HL-60/S4 treated with phorbol 12-myristate 13-acetate at 8.2 ng/mL for 4 days and 3 days (cell line): ENCODE data around the gene SGF29.
"Not testable (repeated sequence)": the region's sequence is repeated elsewhere in the genome, so short reads cannot be mapped to it uniquely, and the experiment has no call there.

ENCODE experiments used
- in situ Hi-C: fragments of 300-500 bp; cut with MboI; formaldehyde crosslinking; loops from 2 replicates; pipeline ENCODE4 v1.15.0; 2022; ENCODE audit warnings: low sequenced_read_pairs

The SGF29 gene

DNA sequence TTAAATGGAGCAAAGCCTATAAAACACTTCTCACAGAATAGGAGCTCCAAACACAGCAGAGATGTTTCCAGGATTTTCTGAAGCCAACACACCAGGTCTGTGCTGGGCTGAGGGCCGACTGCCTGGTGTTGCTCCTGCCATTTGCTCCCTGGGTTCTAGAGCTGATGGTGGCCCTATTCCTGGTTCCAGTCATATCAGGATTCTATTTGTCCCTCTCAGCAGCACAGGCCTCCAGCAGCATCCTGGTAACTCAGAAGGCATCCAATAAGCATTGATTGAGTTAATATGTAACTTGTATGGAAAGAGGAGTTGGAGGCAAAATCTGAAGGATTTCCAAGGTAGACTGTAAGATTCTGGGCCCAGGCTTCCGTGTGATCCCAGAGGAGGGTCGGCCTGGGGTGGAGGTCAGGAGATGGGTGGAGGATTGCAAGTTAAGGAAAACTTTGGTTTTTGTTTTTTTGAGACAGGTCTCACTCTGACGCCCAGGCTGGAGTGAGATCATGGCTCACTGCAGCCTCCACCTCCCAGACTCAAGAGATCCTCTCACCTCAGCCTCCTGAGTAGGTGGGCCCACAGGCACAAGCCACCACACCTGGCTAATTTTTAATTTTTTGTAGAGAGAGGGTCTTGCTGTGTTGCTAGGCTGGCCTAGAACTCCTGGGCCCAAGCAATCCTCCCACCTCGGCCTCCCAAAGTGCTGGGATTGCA, 20.6 kb upstream of the SGF29 start:
- in situ Hi-C loops = no loop called here

DNA sequence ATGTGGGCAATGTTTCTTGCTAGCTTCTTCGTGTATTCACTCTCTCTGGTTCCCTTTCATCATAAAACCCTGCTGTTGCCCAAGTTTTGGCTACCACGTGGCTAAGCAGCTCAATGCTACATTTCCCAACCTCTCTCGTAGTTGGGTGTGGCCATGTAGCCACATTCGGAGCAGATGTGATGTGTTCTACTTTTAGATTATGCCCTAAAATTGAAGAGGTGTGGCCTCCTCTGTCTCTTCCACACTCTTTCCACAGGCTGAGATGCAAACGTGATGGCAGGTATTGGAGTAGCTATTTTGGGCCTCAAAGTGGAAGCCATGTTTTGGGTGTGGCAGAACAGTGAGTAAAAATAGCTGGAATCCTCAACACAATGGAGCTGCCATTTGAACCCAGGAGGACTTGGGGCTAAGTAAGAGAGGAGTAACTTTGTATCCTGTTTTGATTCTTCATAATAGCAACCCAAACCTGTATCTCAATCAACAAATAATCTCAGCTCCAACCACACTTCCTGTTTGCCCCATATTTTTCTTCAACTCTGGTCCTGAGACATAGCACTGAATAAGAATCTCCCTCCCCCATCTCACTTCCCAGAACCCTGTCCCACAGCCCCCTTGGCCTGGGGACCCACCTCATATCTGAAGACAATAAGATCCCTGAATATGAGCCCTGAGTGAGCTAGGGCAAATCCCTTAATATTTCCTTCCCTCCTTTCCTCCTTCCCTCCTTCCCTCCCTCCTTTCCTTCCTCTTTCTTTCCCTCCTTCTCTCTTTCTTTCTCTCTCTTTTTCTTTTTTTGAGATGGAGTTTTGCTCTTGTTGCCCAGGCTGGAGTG, 19.0 kb upstream of the SGF29 start:
- in situ Hi-C loops = no loop called here

DNA sequence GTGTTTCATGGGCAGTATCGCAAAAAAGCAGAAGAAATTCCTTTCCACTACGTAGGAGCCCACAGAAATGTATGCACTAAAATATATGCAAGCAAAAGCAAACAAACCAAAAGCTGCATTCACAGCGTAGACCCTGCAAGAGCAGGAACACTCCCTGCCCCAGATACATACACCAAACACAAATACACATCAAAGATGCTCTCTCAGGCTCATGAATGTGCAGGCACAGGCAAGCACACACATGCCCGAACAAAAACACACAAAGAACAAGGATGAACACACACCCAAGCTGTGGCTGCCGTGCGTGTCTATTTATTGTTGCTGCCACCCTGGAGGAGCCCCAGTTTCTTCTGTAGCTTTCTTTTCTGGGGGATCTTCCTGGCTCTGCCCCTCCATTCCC, 16.6 kb upstream of the SGF29 start:
- in situ Hi-C loops = no loop called here

DNA sequence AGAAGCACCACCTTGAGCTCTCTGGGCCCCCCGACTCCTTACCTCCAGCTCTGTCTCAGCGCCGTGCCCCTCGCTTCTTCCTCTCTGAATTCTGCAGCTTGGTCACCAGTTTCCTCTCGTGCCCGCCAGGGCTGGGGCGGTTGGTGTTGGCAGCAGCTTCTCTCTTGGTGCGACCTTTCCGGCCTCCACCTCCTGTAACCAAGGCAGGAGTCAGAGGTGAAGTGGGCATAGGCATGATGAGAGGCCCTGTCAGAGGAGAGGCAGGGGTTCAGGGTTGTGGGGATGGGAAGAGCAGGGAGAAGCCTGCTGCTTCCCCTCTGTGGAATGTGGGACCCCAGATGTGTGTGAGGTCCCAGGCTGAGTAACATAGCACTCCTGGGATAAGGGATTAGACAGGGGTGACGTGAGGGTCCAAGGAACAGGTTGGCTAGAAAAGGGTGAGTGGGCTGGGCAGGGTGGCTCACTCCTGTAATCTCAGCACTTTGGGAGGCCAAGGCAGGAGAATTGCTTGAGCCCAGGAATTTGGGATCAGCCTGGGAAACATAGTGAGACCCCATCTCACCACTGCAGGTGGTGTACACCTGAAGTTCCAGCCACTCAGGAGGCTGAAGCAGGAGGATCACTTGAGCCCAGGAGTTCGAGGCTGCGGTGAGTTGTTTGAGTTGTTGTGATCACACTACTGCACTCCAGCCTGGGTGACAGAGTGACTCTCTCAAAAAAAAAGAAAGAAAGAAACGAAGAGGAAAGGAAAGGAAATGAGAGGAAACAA, 15.6 kb upstream of the SGF29 start:
- in situ Hi-C loops = no loop called here

DNA sequence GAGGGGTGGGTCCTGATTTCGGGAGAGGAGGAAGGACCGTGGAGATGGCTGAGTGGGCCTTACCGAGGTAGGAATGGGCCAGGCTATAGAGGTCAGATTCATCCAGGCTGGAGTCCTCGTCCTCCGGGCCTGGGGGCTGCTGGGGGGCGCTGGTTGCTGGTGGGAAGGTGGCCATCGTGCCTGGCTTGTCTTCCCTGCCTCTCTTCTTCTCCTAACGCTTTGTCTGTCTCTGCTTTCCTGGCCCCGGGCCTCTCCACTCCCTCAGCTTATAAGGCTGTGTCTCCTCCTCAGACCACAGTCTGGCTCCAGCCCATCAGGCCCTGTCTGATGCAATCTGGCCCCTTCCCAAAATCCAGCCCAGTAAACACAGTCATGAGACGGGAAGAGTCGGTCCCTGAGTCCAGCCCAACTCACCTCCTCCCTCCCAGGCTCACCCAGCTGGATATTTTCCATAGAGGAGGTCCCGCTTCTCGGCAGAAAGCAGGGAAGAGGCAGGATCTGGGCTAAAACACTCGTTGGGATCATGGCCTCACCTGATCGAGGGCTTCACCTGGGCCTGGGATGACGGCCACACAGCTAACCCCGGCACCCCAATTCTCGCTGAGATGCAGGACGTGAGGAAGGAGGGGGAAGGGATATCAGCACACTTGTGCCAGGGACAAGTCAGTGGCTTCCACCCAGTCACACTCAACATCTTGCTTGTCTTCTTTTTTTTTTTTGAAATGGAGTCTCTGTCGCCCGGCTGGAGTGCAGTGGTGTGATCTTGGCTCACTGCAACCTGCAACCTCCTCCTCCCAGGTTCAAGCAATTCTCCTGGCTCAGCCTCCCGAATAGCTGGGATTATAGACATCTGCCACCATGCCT, 14.8 kb upstream of the SGF29 start, which contains the start of gene NUPR1:
TSS of gene NUPR1 (minus strand) at position 242 of the 864 bp plus-strand sequence. CDS start at position 175, 67 bp downstream.
- in situ Hi-C loops = no loop called here

DNA sequence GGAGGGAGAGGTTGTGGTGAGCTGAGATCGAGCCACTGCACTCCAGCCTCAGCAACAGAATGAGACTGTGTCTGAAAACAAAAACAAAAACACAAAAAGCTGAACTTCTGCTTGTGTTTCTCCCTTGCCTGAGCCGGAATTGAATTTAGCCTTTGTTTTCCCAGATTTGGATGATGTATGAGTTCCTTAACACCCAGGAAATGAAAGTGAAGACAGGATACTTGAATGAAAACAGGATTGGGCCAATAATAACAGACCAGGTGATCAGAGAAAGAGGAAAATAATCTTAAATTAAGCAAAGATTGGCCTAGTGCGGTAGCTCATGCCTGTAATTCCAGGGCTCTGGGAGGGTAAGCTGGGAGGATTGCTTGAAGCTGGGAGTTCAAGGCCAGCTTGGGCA, 13.4 kb upstream of the SGF29 start:
- in situ Hi-C loops = no loop called here

DNA sequence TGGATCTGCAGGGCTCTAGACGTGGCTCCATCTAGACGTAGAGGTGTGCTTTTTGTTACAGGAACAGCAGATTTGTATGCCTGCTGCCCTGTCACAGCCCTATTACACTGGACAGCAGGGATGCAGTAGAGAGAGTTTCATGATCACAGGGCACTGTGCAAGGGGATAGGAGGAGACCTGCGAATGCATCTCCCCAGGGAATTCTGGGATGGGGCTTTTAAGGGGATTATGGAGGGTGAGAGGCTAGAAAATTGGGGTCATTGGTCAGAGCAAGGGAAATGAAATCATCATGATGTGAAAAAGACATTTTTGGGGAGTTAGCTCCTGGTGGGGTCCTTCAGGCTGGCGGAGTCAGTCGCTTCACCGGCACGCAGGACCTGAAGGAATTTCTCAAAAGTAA, 11.1 kb upstream of the SGF29 start:
- in situ Hi-C loops = no loop called here

DNA sequence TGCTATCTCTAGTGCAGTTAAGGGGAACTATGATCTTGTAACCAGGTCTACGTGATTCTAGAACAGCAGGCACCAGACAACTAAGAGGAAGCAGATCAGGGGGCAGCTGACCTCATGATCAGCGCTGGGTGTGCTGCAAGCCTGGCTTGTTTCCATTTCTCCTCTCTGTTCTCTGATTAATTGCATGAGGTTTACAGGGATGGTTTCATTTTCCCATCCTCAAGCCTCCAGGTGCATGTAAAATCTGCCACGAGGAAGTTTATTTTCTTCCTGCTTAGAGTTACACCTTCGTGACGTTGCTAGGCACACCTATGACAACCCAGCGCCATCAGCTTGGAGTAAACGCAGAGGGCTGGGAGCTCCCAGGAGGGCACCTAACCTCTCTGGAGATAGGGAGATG, 10.6 kb upstream of the SGF29 start:
- in situ Hi-C loops = no loop called here

DNA sequence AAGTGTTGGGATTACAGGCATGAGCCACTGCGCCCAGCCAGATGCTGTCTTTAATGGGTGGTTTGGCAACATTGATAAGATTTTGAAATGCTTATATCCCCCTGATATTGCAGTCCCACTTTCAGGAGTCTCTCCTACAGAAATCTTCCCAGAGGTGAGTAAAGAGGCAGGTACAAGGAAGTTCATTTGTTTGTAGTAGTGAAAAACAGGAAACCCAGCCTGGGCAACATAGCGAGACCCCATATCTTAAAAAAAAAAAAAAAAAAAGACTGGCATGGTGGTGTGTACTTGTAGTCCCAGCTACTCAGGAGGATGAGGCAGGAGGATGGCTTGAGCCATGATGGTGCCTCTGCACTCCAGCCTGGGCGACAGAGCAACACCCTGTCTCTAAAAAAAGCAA, 8.7 kb upstream of the SGF29 start:
- in situ Hi-C loops = no loop called here

DNA sequence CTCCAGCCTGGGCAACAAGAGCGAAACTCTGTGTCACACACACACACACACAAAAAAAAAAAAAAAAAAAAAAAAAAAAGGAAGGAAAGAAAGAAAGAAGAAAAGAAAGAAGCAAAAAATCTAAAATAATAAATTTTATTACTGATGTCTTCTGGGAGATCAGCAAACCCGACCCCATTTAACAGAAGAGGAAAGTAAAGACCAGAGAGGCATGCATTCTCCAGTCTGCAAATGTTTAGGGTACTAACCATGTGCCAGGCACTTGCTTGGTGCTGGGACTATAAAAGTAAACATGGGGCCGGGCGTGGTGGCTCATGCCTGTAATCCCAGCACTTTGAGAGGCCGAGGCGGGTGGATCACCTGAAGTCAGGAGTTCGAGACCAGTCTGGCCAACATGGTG, 7.8 kb upstream of the SGF29 start:
- in situ Hi-C loops = not testable (repeated sequence)

DNA sequence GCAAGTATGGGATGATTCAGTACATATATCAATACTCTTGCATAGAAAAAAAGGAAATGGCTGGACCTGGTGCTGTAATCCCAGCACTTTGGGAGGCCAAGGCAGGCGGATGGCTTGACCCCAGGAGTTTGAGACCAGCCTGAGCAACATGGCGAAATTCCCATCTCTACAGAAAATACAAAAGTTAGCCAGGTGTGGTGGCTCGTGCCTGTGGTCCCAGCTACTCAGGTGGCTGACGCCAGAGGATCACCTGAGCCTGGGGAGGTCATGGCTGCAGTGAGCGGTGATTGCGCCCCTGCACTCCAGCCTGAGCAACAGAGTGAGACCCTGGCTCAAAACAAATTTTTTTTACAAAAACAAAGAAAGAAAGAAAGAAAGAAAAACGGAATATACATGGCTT, 7.1 kb upstream of the SGF29 start:
- in situ Hi-C loops = no loop called here

DNA sequence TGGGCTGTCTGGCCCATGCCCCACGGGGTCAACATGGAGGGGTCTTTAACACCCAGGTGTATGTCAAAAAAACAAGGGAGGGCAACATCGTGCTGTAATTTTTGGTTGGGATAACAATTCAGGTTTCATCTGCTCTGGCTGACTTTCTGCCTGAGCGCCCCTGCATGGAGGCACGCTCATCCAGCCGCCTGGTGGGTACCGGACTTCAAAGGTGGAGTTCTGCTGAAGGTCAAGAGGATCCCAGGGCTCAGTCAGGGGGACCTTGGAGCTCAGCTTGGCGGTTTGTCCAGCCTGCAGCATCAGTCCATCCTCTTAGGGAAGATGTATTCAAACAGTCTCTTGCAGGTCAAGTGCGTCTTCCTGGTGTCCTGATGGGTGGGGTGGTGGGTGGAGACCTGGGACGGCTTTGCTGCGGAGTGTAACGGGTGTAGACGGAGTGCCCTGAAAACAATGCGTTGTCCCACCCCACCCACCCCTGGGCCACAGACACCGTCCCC, 5.4 kb upstream of the SGF29 start:
- in situ Hi-C loops = no loop called here

DNA sequence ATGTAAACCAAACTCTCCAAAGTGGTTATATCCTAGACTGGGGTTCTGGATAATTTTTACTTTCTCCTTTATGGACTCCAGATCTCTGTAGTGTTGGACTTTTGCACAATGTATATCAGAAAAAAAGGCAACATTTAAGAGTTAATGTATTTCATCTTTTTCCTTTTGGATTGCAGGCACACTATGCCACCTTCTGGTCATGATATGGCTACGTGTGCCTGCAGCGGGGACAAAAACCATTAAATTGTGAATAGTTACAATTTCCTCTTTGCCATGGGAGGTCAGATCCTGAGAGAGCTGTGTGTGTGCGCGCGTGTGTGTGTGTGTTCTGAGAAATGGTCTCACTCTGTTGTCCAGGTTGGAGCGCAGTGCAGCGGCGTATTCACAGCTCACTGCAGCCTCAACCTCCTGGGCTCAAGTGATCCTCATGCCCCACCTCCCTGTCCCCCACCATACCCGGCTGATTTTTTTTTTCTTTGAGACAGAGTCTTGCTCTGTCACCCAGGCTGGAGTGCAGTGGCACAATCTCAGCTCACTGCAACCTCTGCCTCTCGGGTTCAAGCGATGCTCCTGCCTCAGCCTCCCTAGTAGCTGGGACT, 4.3 kb upstream of the SGF29 start:
- in situ Hi-C loops = no loop called here

DNA sequence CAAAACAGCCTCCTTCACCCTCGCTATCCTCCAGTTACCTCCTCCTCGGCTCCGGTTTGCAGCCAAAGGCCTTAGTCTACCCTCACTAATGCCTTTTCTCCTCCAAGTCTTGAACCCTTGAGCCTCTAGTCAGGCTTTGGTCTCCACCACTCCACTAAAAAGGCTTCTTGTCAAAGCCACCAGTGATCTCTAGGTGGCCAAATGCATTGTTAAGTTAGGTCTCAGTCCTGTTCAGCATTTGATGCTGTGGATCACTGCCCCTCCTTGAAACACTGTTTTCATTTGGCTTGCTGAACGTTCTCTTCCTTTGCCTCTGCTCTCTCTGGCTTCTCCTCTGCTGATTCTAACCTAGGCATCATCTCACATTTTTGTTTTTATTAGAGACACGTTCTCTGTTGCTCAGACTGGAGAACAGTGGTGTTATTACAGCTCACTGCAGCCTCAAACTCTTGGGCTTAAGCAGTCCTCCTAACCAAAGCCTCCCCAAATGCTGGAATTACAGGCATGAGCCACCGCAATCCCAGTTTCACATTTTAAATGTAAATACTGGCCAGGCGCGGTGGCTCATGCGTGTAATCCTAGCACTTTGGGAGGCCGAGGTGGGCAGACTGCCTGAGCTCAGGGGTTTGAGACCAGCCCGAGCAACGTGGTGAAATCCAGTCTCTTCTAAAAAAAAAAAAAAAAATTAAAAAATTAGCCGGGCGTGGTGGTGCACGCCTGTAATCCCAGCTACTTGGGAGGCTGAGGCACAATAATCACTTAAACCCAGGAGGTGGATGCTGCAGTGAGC, 1.1 kb downstream of the SGF29 start:
- in situ Hi-C loops = no loop called here

DNA sequence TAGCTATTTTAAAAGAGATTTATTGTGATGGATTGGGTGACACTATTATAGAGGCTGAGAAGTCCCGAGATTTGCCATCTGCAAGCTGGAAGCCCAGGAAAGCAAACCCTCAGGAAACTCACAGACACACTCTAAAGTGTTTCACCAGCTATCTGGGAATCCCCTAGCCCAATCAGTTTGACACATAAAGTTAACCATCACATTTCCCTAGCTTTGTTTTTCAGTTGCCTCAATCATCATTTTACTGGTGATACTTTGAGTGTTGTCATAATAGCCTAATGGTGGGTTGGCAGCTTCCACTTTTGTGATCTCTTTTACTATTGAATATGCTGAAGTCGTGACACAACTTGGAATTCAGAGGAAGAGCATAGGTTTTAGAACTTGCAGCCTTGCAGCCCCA, 1.8 kb downstream of the SGF29 start:
- in situ Hi-C loops = no loop called here

DNA sequence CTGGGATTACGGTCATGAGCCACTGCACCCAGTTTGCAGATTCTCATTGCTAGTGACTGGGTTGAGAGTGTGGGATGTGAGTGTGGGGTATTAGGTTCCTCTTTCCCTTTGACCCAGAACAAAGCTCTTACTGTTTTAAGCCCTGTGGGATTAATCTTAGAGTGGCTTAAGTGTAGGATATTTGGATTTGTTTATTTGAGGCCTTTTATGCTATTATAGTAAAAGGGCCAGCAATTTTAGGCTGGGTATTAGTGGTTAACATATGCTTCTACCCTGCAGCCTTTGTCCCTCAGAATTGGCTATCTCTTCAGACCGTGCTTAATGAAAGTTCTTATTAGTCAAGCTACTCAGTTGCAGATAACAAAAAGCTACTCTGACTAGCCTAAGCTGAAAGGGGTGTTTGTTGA, 3.2 kb downstream of the SGF29 start:
- in situ Hi-C loops = no loop called here

DNA sequence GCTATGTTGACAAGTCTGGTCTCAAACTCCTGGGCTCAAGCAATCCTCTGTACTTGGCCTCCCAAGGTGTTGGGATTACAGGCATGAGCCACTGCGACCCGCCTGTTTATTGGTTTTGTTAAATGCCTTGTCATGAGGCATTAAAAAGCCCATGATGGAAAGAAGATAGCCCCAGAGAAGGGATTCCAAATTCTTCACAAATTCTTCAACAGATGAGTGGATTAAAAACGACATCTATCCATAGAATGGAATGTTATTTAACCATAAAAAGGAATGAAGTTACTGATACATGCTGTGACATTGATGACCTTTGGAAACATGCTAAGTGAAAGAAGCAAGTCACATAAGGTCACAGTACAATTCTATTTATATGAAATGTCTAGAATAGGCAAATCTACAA, 4.7 kb downstream of the SGF29 start:
- in situ Hi-C loops = no loop called here

DNA sequence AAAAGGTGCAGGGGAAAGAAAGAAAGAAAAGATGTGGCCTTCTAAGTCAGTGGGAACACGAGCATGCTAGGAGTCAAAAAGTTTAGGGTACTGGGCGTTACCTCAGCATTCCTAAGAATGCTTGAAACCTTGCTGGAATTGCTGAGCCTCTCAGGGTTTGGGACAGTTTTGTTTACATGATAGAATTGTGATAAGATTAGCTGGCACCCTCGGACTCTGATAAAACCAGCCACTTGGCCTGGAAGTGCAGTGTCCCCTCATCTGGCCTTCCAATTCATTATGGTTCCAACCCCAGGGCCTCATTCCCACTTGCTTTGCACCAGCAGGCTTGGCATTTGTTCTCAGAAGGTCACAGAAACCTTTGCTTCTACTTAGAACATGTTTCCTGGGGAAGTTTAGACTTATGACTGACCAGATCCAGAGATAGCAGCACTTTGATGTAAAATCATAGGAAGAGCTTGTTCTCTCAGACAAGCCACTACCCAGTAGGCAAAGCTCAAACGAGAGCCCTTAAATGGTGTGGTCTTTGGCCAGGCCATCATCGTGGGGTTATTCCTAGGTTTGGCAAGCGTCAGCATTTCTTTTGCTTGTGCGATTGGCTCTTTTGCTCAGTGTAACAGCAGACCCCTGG, 8.0 kb downstream of the SGF29 start:
- in situ Hi-C loops = no loop called here

DNA sequence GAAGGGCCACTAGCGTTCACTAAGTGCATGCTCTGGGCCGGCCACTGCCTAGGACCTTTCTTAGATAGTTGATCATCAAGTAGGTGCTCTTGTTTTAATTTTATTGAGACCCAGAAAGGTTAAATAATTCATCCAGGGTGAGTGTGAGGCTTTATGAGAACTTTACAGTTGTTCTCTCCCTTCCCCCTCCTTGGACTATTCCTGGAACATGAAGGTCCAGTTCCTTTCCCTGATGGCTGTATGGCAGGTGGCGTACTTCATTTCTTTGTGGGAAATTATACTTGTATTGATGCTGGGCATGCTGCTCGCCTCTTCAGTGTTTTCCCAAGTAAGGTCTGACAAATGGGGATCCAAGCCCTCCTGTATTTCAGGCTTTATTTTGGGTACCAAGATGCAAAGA, 8.5 kb downstream of the SGF29 start:
- in situ Hi-C loops = no loop called here
